Tibial nerve (tissue), 4 donors: ENCODE measurements around the gene CDH13. TPM values are rescaled to one million over a fixed set of nuclear protein-coding genes. Genes with fewer than 3 reads are reported as not detected.

Experiments
- DNase-seq, 2 donors: peaks; one replicate each; pipeline ENCODE4 v3.0.0-alpha.2; 2019; ENCODE audit warnings: low spot score in 2 of 2
- H3K27ac ChIP-seq, 4 donors: fragments of 200-600 bp; sonication (generic) in 3 of 4; one replicate each; pipeline ENCODE4 v1.5.1; 2017 to 2019; ENCODE audit warnings: mild to moderate bottlenecking in 1 of 4
- H3K27me3 ChIP-seq, 2 donors: fragments of 200-600 bp; sonication (generic) in 1 of 2; one replicate each; pipeline versions ENCODE4 v1.5.1 to v1.6.0; 2017 to 2019
- H3K36me3 ChIP-seq, 3 donors: fragments of 200-600 bp; sonication (generic); one replicate each; pipeline ENCODE4 v1.5.1; 2018 to 2019
- H3K4me1 ChIP-seq, 4 donors: fragments of 200-600 bp; sonication (generic) in 3 of 4; one replicate each; pipeline ENCODE4 v1.5.1; 2017 to 2019
- H3K4me3 ChIP-seq, 4 donors: fragments of 200-600 bp; sonication (generic) in 3 of 4; one replicate each; pipeline ENCODE4 v1.5.1; 2017 to 2019; ENCODE audit warnings: mild to moderate bottlenecking in 1 of 4, moderate library complexity in 1 of 4
- H3K9me3 ChIP-seq, 4 donors: fragments of 200-600 bp; sonication (generic) in 3 of 4; one replicate each; pipeline ENCODE4 v1.5.1; 2017 to 2019
- CTCF ChIP-seq, 5 experiments: fragments of 200-600 bp in 3 of 5; fragments of 450-650 bp in 2 of 5; sonication (generic) in 3 of 5; IDR thresholded peaks; one replicate each; pipeline ENCODE4 v1.5.1; 2016 to 2019; ENCODE audit warnings: antibody characterized with exemption in 5 of 5, mild to moderate bottlenecking in 3 of 5, moderate library complexity in 2 of 5
- EP300 ChIP-seq, 2 donors: sonication (generic); formaldehyde crosslinking; IDR thresholded peaks; one replicate each; pipeline ENCODE4 v1.6.1; 2017; ENCODE audit warnings: antibody characterized with exemption in 2 of 2, mild to moderate bottlenecking in 1 of 2
- POLR2A ChIP-seq, 2 donors: fragments of 450-650 bp; IDR thresholded peaks; one replicate each; pipeline ENCODE4 v1.6.1; 2017; ENCODE audit warnings: antibody characterized with exemption in 2 of 2, mild to moderate bottlenecking in 2 of 2, moderate library complexity in 2 of 2
- WGBS, 2 donors: methylation state at CpG; one replicate each; pipeline ENCODE4 v1.1.5; 2018; 5-methylcytosine and 5-hydroxymethylcytosine counted together
- total RNA-seq, 4 donors: library from RNA; depleted of rRNA; stranded (reverse); fragments of >200 nt; gene quantifications; one replicate each; pipeline ENCODE4 v1.1.0, GENCODE V29; 2016

The CDH13 gene
- total RNA-seq, 4 donors from 2014 or later = 4.1 to 14.4 (median 5.8) TPM

- TF ChIP-seq CTCF (IDR thresholded peaks at IDR 0.05) (no peak), POLR2A (IDR thresholded peaks at IDR 0.05) (no peak), EP300 (IDR thresholded peaks at IDR 0.05) (no peak)
- no peak for DNase-seq
- H3K4me1 ChIP-seq = no peaks in the 10 kb centered on the region
- no peaks in the 10 kb centered on the region for H3K36me3 ChIP-seq
- H3K27me3 ChIP-seq = no peaks in the 10 kb centered on the region
- no peak overlapping the region for H3K4me3 ChIP-seq
- H3K9me3 ChIP-seq = peaks cover 0 to 12% (median 0%) of the 10 kb centered on the region in 4 donors
- no peak overlapping the region for H3K27ac ChIP-seq
These were observed 1034.9 kb downstream of the CDH13 start for GRCh38 chr16:83661656-83662055.

- H3K27ac ChIP-seq = no peak overlapping the region
- no peak for DNase-seq
- WGBS, 2 donors = 81 to 83% methylated on average over 2 of the region's 2 CpGs
- peaks cover 0 to 16% (median 0%) of the 10 kb centered on the region in 4 donors for H3K9me3 ChIP-seq
- no peak for TF ChIP-seq EP300 (IDR thresholded peaks at IDR 0.05)
- no peak for TF ChIP-seq POLR2A (IDR thresholded peaks at IDR 0.05)
- TF ChIP-seq CTCF (IDR thresholded peaks at IDR 0.05) = no peak
- no peak overlapping the region for H3K4me3 ChIP-seq
- no peaks in the 10 kb centered on the region for H3K27me3 ChIP-seq
- H3K4me1 ChIP-seq = no peaks in the 10 kb centered on the region
- H3K36me3 ChIP-seq = no peaks in the 10 kb centered on the region
These were observed 1039.7 kb downstream of the CDH13 start for GRCh38 chr16:83666449-83666848.

- Histone ChIP-seq H3K4me3 (no peak overlapping the region), H3K9me3 (peaks cover 0 to 11% (median 0%) of the 10 kb centered on the region in 4 donors), H3K36me3 (no peaks in the 10 kb centered on the region), H3K27ac (no peak overlapping the region), H3K27me3 (no peaks in the 10 kb centered on the region), H3K4me1 (no peaks in the 10 kb centered on the region)
- no peak for TF ChIP-seq CTCF (IDR thresholded peaks at IDR 0.05)
- no peak for TF ChIP-seq EP300 (IDR thresholded peaks at IDR 0.05)
- no peak for TF ChIP-seq POLR2A (IDR thresholded peaks at IDR 0.05)
- no peak for DNase-seq
- WGBS, 2 donors = 65 to 73% methylated on average over 5 of the region's 5 CpGs
These were observed 1042.7 kb downstream of the CDH13 start for GRCh38 chr16:83669456-83669855.

GRCh38 chr16:83674931-83675535 is 1048.3 kb downstream of the CDH13 start:
- no peaks in the 10 kb centered on the region for H3K27me3 ChIP-seq
- H3K4me1 ChIP-seq = no peaks in the 10 kb centered on the region
- peaks cover 0 to 4% (median 0%) of the 10 kb centered on the region in 4 donors for H3K9me3 ChIP-seq
- H3K36me3 ChIP-seq = no peaks in the 10 kb centered on the region
- no peak for DNase-seq
- H3K4me3 ChIP-seq = no peak overlapping the region
- TF ChIP-seq EP300 (IDR thresholded peaks at IDR 0.05) = no peak
- TF ChIP-seq POLR2A (IDR thresholded peaks at IDR 0.05) = no peak
- no peak for TF ChIP-seq CTCF (IDR thresholded peaks at IDR 0.05)
- H3K27ac ChIP-seq = no peak overlapping the region
- WGBS, 2 donors = 12 to 18% methylated on average over 5 of the region's 5 CpGs

GRCh38 chr16:83676086-83676485 is 1049.3 kb downstream of the CDH13 start:
- DNase-seq = no peak
- TF ChIP-seq EP300 (IDR thresholded peaks at IDR 0.05) (no peak), POLR2A (IDR thresholded peaks at IDR 0.05) (no peak), CTCF (IDR thresholded peaks at IDR 0.05) (no peak)
- WGBS, 2 donors = 58 to 66% methylated on average over 6 of the region's 6 CpGs
- Histone ChIP-seq H3K9me3 (no peaks in the 10 kb centered on the region), H3K4me3 (no peak overlapping the region), H3K27me3 (no peaks in the 10 kb centered on the region), H3K36me3 (no peaks in the 10 kb centered on the region), H3K27ac (no peak overlapping the region), H3K4me1 (no peaks in the 10 kb centered on the region)
